ENCODE results near the gene GRAMD2A. TPM values are rescaled to one million over a fixed set of nuclear protein-coding genes. Genes with fewer than 3 reads are reported as not detected.

The GRAMD2A gene
- total RNA-seq, 1 donor from 2014 or later = 0.32 TPM

- no peak overlapping the region for H3K27ac Mint-ChIP-seq (ENCODE audit: unreplicated experiment)
- TF ChIP-seq CTCF (IDR thresholded peaks at IDR 0.05) = no peak
- H3K27me3 Mint-ChIP-seq (ENCODE audit: low read depth) = no peaks in the 10 kb centered on the region
- H3K4me1 Mint-ChIP-seq (ENCODE audit: low read depth) = peaks cover 46% of the 10 kb centered on the region
- DNase-seq (ENCODE audit: low spot score) = no peak
- H3K4me3 Mint-ChIP-seq (ENCODE audit: unreplicated experiment) = no peak overlapping the region
- no peaks in the 10 kb centered on the region for H3K36me3 Mint-ChIP-seq (ENCODE audit: low read depth)
- no peaks in the 10 kb centered on the region for H3K9me3 Mint-ChIP-seq (ENCODE audit: low read depth)
Observed at GRCh38 chr15:72112805-72113204, 84.8 kb downstream of the GRAMD2A start.

GRCh38 chr15:72112116-72112515 is 85.5 kb downstream of the GRAMD2A start:
- no peak for TF ChIP-seq CTCF (IDR thresholded peaks at IDR 0.05)
- Mint-ChIP-seq H3K4me3 (ENCODE audit: unreplicated experiment) (no peak overlapping the region), H3K27ac (ENCODE audit: unreplicated experiment) (no peak overlapping the region), H3K36me3 (ENCODE audit: low read depth) (no peaks in the 10 kb centered on the region), H3K9me3 (ENCODE audit: low read depth) (no peaks in the 10 kb centered on the region), H3K27me3 (ENCODE audit: low read depth) (no peaks in the 10 kb centered on the region), H3K4me1 (ENCODE audit: low read depth) (peaks cover 47% of the 10 kb centered on the region)
- no peak for DNase-seq (ENCODE audit: low spot score)

GRCh38 chr15:72110355-72110754 is 87.2 kb downstream of the GRAMD2A start:
- no peak overlapping the region for H3K4me3 Mint-ChIP-seq (ENCODE audit: unreplicated experiment)
- peaks cover 40% of the 10 kb centered on the region for H3K4me1 Mint-ChIP-seq (ENCODE audit: low read depth)
- H3K27ac Mint-ChIP-seq (ENCODE audit: unreplicated experiment) = no peak overlapping the region
- no peaks in the 10 kb centered on the region for H3K27me3 Mint-ChIP-seq (ENCODE audit: low read depth)
- TF ChIP-seq CTCF (IDR thresholded peaks at IDR 0.05) = no peak
- no peak for DNase-seq (ENCODE audit: low spot score)
- no peaks in the 10 kb centered on the region for H3K36me3 Mint-ChIP-seq (ENCODE audit: low read depth)
- H3K9me3 Mint-ChIP-seq (ENCODE audit: low read depth) = no peaks in the 10 kb centered on the region

Other genes starting within 250 kb of the GRAMD2A start
- gene MYO9A, start 79.6 kb downstream of the GRAMD2A start, total RNA-seq = 41.8 to 46.0 TPM (median 42.0 TPM) in 3 replicates
- gene SENP8, start 79.4 kb downstream of the GRAMD2A start, total RNA-seq = 2.9 to 4.0 TPM (median 3.0 TPM) in 3 replicates
- gene PKM, start 33.4 kb upstream of the GRAMD2A start, total RNA-seq = 909 to 976 TPM (median 944 TPM) in 3 replicates
- 72.4 to 73.1 TPM (median 72.5 TPM) in 3 replicates for gene PARP6, start 74.8 kb upstream of the GRAMD2A start, total RNA-seq
- gene CELF6, start 122.4 kb upstream of the GRAMD2A start, total RNA-seq = 0.42 to 1.3 TPM in 2 of 3 replicates, not detected in the other
- gene HEXA, start 178.2 kb upstream of the GRAMD2A start, total RNA-seq = 194 to 221 TPM (median 199 TPM) in 3 replicates
- not detected in 3 replicates for gene TMEM202, start 200.5 kb upstream of the GRAMD2A start, total RNA-seq

Data from chondrocyte (in vitro differentiated cells).